K562 (cell line): Measurements from ENCODE around the gene ZNRF3. TPM values are rescaled to one million over a fixed set of nuclear protein-coding genes. Genes with fewer than 3 reads are reported as not detected.

Source experiments
- BHLHE40 ChIP-seq: IDR thresholded peaks from 2 replicates; pipeline ENCODE4 v1.6.1; 2011; ENCODE audit warnings: low read length, improper control_type of control experiment
- CCNT2 ChIP-seq: IDR thresholded peaks from 2 replicates; pipeline ENCODE4 v1.6.1; 2011; ENCODE audit warnings: borderline replicate concordance, low read depth, mild to moderate bottlenecking, moderate library complexity, mixed read lengths, low read length; ENCODE audit not compliant: insufficient read length; ENCODE audit errors: extremely low read depth
- FOSL1 ChIP-seq: fragments of 200-800 bp; sonication (Bioruptor generic); conservative IDR thresholded peaks from 2 replicates; pipeline ENCODE4 v1.6.1; 2016; ENCODE audit warnings: missing genetic modification characterization, missing compliant biosample characterization
- LCOR ChIP-seq: sonication (generic); formaldehyde crosslinking; IDR thresholded peaks from 2 replicates; pipeline ENCODE4 v1.8.0; 2022; ENCODE audit warnings: mild to moderate bottlenecking, missing genetic modification reagents
- MAX ChIP-seq: sonication (generic); formaldehyde crosslinking; IDR thresholded peaks from 2 replicates; pipeline ENCODE4 v1.9.0; 2022; ENCODE audit warnings: mild to moderate bottlenecking, missing genetic modification reagents
- PML ChIP-seq: IDR thresholded peaks from 2 replicates; pipeline ENCODE4 v1.6.1; 2012; ENCODE audit warnings: low read length, inconsistent platforms
- POLR2G ChIP-seq: fragments of 200-400 bp; formaldehyde crosslinking; IDR thresholded peaks from 2 replicates; pipeline ENCODE4 v1.6.1; 2017; ENCODE audit warnings: low read depth, mild to moderate bottlenecking, antibody characterized with exemption, low read length, moderate library complexity
- SIN3B ChIP-seq: fragments of 450-650 bp; IDR thresholded peaks from 2 replicates; pipeline ENCODE4 v1.6.1; 2017; ENCODE audit warnings: low read depth, mild to moderate bottlenecking, moderate library complexity
- VEZF1 ChIP-seq: fragments of 200-800 bp; sonication (Bioruptor generic); IDR thresholded peaks from 2 replicates; pipeline ENCODE4 v1.6.1; 2017; ENCODE audit warnings: missing genetic modification characterization, missing compliant biosample characterization
- ZNF318 ChIP-seq, 2 experiments: fragments of 450-650 bp; IDR thresholded peaks; 2 replicates each; pipeline ENCODE4 v1.6.1; 2016; ENCODE audit warnings: mild to moderate bottlenecking in 2 of 2, borderline replicate concordance in 1 of 2, low read depth in 1 of 2, moderate library complexity in 1 of 2
- ZNF639 ChIP-seq, 2 experiments: fragments of 200-800 bp in 1 of 2; sonication (Bioruptor generic) in 1 of 2; sonication (generic) in 1 of 2; formaldehyde crosslinking in 1 of 2; IDR thresholded peaks in 1 of 2; conservative IDR thresholded peaks in 1 of 2; 2 replicates each; pipeline versions ENCODE4 v1.5.0 to v1.6.1; 2016 to 2020; ENCODE audit warnings: missing compliant biosample characterization in 1 of 2, missing genetic modification characterization in 1 of 2, missing genetic modification reagents in 1 of 2
- ZNF644 ChIP-seq: fragments of 200-800 bp; sonication (Bioruptor generic); IDR thresholded peaks from 2 replicates; pipeline ENCODE4 v1.6.1; 2016; ENCODE audit warnings: low read depth, missing genetic modification characterization, missing compliant biosample characterization
- polyA plus RNA-seq, 8 experiments: library from polyadenylated mRNA; depleted of rRNA in 4 of 8; stranded (reverse) in 5 of 8; unstranded in 3 of 8; fragments of >200 nt; fragmentation: Nextera tagmentation in 2 of 8; fragmentation: Illumina TruSeq in 1 of 8; extraction: Ambion mirVana in 2 of 8; extraction: Trizol in 1 of 8; gene quantifications; 2 replicates each; pipeline versions ENCODE4 v1.2.1 to v1.2.3, GENCODE V29; 2011 to 2014; ENCODE audit warnings: inconsistent platforms in 1 of 8, missing spikeins in 1 of 8
- total RNA-seq, 7 experiments: library from RNA; depleted of rRNA in 6 of 7; stranded (reverse); fragments of >200 nt in 6 of 7; fragmentation: Illumina TruSeq in 2 of 7; extraction: Trizol in 2 of 7; gene quantifications; 2 replicates each; pipeline versions ENCODE4 v1.2.1 to v1.2.3, GENCODE V29; 2011 to 2021; ENCODE audit warnings: low replicate concordance in 1 of 7
- TF ChIP-seq, protein P1 (sequence below): sonication (generic); formaldehyde crosslinking; IDR thresholded peaks from 2 replicates; pipeline ENCODE4 v1.5.0; 2020; ENCODE audit warnings: missing genetic modification reagents

Gene ZNRF3
- total and polyA plus RNA-seq, 9 of the 15 experiments (the other 6 are each of a cell fraction or from before 2014, with no cell fraction given): 0.41 to 5.9 (median 1.7) TPM

DNA sequence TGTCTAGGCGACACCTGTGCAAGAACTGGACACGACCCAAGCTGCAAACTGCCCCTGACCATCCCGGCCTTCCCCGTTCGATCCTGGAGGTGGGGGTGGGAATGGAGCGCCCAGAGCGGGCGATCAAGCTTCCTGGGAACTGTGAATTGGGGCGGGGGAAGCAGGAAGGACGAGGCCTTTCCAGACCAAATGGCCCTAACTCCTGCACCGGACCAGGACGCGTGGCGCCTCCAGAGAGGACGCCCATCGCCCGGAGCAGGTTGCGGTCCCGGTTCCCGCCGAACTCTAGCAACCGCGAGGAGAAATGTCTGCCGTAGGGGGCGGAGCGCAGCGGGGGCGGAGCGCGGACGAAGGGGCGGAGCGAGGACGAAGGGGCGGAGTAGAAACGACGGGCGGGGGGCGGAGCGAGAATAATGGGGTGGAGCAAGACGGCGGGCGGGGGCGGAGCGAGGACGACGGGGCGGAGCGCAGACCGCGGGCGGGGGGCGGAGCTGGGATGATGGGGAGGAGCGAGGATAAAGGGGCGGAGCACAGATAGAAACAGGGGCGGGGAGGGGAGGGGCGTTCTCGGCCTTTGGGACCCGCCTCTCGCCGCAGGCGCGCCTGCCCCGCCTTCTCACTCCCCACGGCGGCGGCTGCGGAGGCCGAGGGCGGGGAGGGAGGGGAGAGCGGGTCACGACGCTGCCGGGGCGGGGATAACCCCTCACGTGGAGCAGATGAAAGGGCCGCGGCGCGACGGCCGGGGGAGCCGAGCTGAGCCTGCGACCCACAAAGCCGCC, at the start of gene ZNRF3 (continued):
- TF ChIP-seq ZNF318 (IDR thresholded peaks at IDR 0.05; ENCODE audit: borderline replicate concordance in 1 of 2, low read depth in 1 of 2): no peak
- TF ChIP-seq POLR2G: peak; percentile 92
- TF ChIP-seq SIN3B: no peak
- TF ChIP-seq ZNF639 (CRISPR knock-in tag; conservative IDR thresholded peaks at IDR 0.05 in 1 of 2, IDR thresholded peaks at IDR 0.05 in 1 of 2): 0 out of 4 replicates have a peak, but pooled peaks of 1 of the 2 experiments have one; percentile 5
- TF ChIP-seq MAX (CRISPR knock-in tag): peak; percentile 41; the same call in 1 of the 2 replicates
- TF ChIP-seq FOSL1 (tag): 0 out of 2 replicates have a peak, but pooled peaks have one; percentile 1
- TF ChIP-seq, protein P1, sequence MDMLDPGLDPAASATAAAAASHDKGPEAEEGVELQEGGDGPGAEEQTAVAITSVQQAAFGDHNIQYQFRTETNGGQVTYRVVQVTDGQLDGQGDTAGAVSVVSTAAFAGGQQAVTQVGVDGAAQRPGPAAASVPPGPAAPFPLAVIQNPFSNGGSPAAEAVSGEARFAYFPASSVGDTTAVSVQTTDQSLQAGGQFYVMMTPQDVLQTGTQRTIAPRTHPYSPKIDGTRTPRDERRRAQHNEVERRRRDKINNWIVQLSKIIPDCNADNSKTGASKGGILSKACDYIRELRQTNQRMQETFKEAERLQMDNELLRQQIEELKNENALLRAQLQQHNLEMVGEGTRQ (CRISPR knock-in tag): peak; percentile 76
- TF ChIP-seq BHLHE40: peak; percentile 38; the same call in 1 of the 2 replicates
- TF ChIP-seq PML: peak; percentile 73; the same call in 1 of the 2 replicates
- no peak; the same call in 1 of the 2 replicates for TF ChIP-seq LCOR
- peak; percentile 32 for TF ChIP-seq CCNT2
- peak; percentile 77 for TF ChIP-seq VEZF1 (CRISPR knock-in tag)
- no peak for TF ChIP-seq ZNF644 (tag)
